Keratinocyte (primary cell): ENCODE data around the gene AQP7. TPM values are rescaled to one million over a fixed set of nuclear protein-coding genes. Genes with fewer than 3 reads are reported as not detected.
"Not testable (repeated sequence)": the region's sequence is repeated elsewhere in the genome, so short reads cannot be mapped to it uniquely, and the experiment has no call there.

ENCODE experiments used
- DNase-seq: peaks from one replicate; pipeline ENCODE4 v3.0.0-alpha.2; 2011; ENCODE audit warnings: low read depth, missing footprints, low spot score
- FAIRE-seq: peaks from 2 replicates; lab custom pipeline; 2011; peaks lifted over from hg19 to GRCh38; lab: Jason Lieb, UNC
- H2AFZ ChIP-seq: 2 replicates; pipeline ENCODE4 v1.6.0; 2012; ENCODE audit warnings: low read length, control low read depth, inconsistent platforms; ENCODE audit not compliant: control insufficient read depth
- H3K27ac ChIP-seq: 2 replicates; pipeline ENCODE4 v1.5.1; 2011; ENCODE audit warnings: low read length; ENCODE audit not compliant: control insufficient read depth, insufficient read depth
- H3K27me3 ChIP-seq: 3 replicates; pipeline ENCODE4 v1.6.0; 2011; ENCODE audit warnings: low read length; ENCODE audit not compliant: control insufficient read depth, insufficient read depth; ENCODE audit errors: extremely low read depth
- H3K36me3 ChIP-seq, 2 experiments: 2 replicates in 1 of 2; 3 replicates in 1 of 2; pipeline ENCODE4 v1.5.1; 2011; ENCODE audit warnings: low read length in 2 of 2, mild to moderate bottlenecking in 1 of 2; ENCODE audit not compliant: control insufficient read depth in 2 of 2, insufficient read depth in 2 of 2; ENCODE audit errors: extremely low read depth in 1 of 2
- H3K4me1 ChIP-seq: 3 replicates; pipeline ENCODE4 v1.5.1; 2011; ENCODE audit warnings: low read length; ENCODE audit not compliant: control insufficient read depth, insufficient read depth; ENCODE audit errors: extremely low read depth
- H3K4me2 ChIP-seq: 3 replicates; pipeline ENCODE4 v1.6.0; 2011; ENCODE audit warnings: low read depth, low read length; ENCODE audit not compliant: control insufficient read depth, insufficient read depth; ENCODE audit errors: extremely low read depth
- H3K4me3 ChIP-seq, 3 experiments: fragments of 200-600 bp in 1 of 3; sonication (generic) in 1 of 3; 2 replicates in 2 of 3; 3 replicates in 1 of 3; pipeline ENCODE4 v1.5.1; 2011 to 2016; ENCODE audit warnings: low read length in 3 of 3, mild to moderate bottlenecking in 3 of 3, control low read depth in 2 of 3, inconsistent platforms in 1 of 3, low read depth in 1 of 3, mixed read lengths in 1 of 3, mixed run types in 1 of 3, moderate library complexity in 1 of 3; ENCODE audit not compliant: control insufficient read depth in 2 of 3, insufficient read depth in 2 of 3; ENCODE audit errors: extremely low read depth in 1 of 3
- H3K79me2 ChIP-seq: 2 replicates; pipeline ENCODE4 v1.6.0; 2012; ENCODE audit warnings: low read length; ENCODE audit not compliant: control insufficient read depth, insufficient read depth
- H3K9ac ChIP-seq: 3 replicates; pipeline ENCODE4 v1.6.0; 2011; ENCODE audit warnings: low read length; ENCODE audit not compliant: control insufficient read depth, insufficient read depth; ENCODE audit errors: extremely low read depth
- H3K9me1 ChIP-seq: 3 replicates; pipeline ENCODE4 v1.6.0; 2011; ENCODE audit warnings: low read length; ENCODE audit not compliant: control insufficient read depth, insufficient read depth; ENCODE audit errors: extremely low read depth
- H3K9me3 ChIP-seq: 2 replicates; pipeline ENCODE4 v1.5.1; 2012; ENCODE audit warnings: low read depth, low read length; ENCODE audit not compliant: control insufficient read depth
- H4K20me1 ChIP-seq: 3 replicates; pipeline ENCODE4 v1.6.0; 2011; ENCODE audit warnings: low read length; ENCODE audit not compliant: control insufficient read depth, insufficient read depth; ENCODE audit errors: extremely low read depth
- CTCF ChIP-seq, 3 experiments: IDR thresholded peaks in 1 of 3; conservative IDR thresholded peaks in 1 of 3; optimal IDR thresholded peaks in 1 of 3; 2 replicates in 2 of 3; 3 replicates in 1 of 3; pipeline versions ENCODE3 to v1.5.1; 2011; ENCODE audit warnings: low read length in 3 of 3, mild to moderate bottlenecking in 3 of 3, moderate library complexity in 2 of 3, control low read depth in 1 of 3, inconsistent platforms in 1 of 3; ENCODE audit not compliant: insufficient read depth in 2 of 3; ENCODE audit errors: extremely low read depth in 1 of 3
- EZH2 ChIP-seq: IDR thresholded peaks from one replicate; pipeline ENCODE4 v1.6.1; 2012; ENCODE audit warnings: inconsistent platforms, mild to moderate bottlenecking, low read length, moderate library complexity
- dilution Hi-C: fragments of 300-500 bp; cut with MboI; formaldehyde crosslinking; loops from one replicate; pipeline ENCODE4 v1.7.0; 2020; ENCODE audit warnings: low sequenced_read_pairs; ENCODE audit not compliant: extremely low pct_ligation_motif_present
- polyA plus RNA-seq, 5 experiments: library from polyadenylated mRNA; depleted of rRNA in 3 of 5; stranded (reverse) in 3 of 5; stranded (forward) in 1 of 5; unstranded in 1 of 5; fragments of >200 nt; gene quantifications; 1 replicate in 1 of 5; 2 replicates in 3 of 5; 3 replicates in 1 of 5; pipeline versions ENCODE4 v1.2.1 to v1.2.3, GENCODE V29; 2011 to 2012; ENCODE audit warnings: missing spikeins in 2 of 5, low read depth in 1 of 5, low replicate concordance in 1 of 5

Gene AQP7
- polyA plus RNA-seq, 1 donor (not counting 4 experiments of a cell fraction or from before 2014, with no cell fraction given) = not detected

GRCh38 chr9:33426843-33427293 is 24.5 kb upstream of the AQP7 start:
- H3K9ac ChIP-seq = no peak overlapping the region
- peak; percentile 94 for FAIRE-seq

GRCh38 chr9:33425128-33425533 is 22.8 kb upstream of the AQP7 start:
- Histone ChIP-seq H3K27ac (no peak overlapping the region), H3K4me2 (no peak overlapping the region), H3K36me3 (no peaks in the 10 kb centered on the region), H3K9me1 (no peaks in the 10 kb centered on the region), H2AFZ (no peak overlapping the region), H3K4me3 (no peak overlapping the region), H3K9ac (no peak overlapping the region), H3K27me3 (no peaks in the 10 kb centered on the region), H3K4me1 (peaks cover 13% of the 10 kb centered on the region), H3K79me2 (no peaks in the 10 kb centered on the region), H3K9me3 (no peaks in the 10 kb centered on the region), H4K20me1 (no peaks in the 10 kb centered on the region)
- DNase-seq = no peak
- TF ChIP-seq CTCF (optimal IDR thresholded peaks at IDR 0.05 in 1 of 3, IDR thresholded peaks at IDR 0.05 in 1 of 3, conservative IDR thresholded peaks at IDR 0.05 in 1 of 3; ENCODE audit: extremely low read depth in 1 of 3, insufficient read depth in 2 of 3, low read length in 3 of 3) = no peak
- no peak for TF ChIP-seq EZH2
- FAIRE-seq = no peak
- dilution Hi-C loops = no loop called here

More at GRCh38 chr9:33426843-33427293, 24.5 kb upstream of the AQP7 start:
- no peaks in the 10 kb centered on the region for H3K79me2 ChIP-seq
- H3K36me3 ChIP-seq = no peaks in the 10 kb centered on the region
- H2AFZ ChIP-seq = peak overlapping the region; percentile 32
- dilution Hi-C loops = no loop called here
- no peak overlapping the region for H3K4me2 ChIP-seq
- no peak overlapping the region for H3K4me3 ChIP-seq
- no peaks in the 10 kb centered on the region for H4K20me1 ChIP-seq
- no peak for DNase-seq
- no peak overlapping the region for H3K27ac ChIP-seq
- TF ChIP-seq EZH2 (no peak), CTCF (optimal IDR thresholded peaks at IDR 0.05 in 1 of 3, IDR thresholded peaks at IDR 0.05 in 1 of 3, conservative IDR thresholded peaks at IDR 0.05 in 1 of 3; ENCODE audit: extremely low read depth in 1 of 3, insufficient read depth in 2 of 3, low read length in 3 of 3) (peak in 1 of 3 experiments; percentile 35)
- H3K9me3 ChIP-seq = no peaks in the 10 kb centered on the region
- no peaks in the 10 kb centered on the region for H3K9me1 ChIP-seq
- H3K27me3 ChIP-seq = no peaks in the 10 kb centered on the region
- peaks cover 26% of the 10 kb centered on the region for H3K4me1 ChIP-seq

- H3K4me2 ChIP-seq = not testable (repeated sequence)
Observed at GRCh38 chr9:33424492-33424891, 22.1 kb upstream of the AQP7 start.

GRCh38 chr9:33424043-33424442 is 21.7 kb upstream of the AQP7 start:
- H3K4me3 ChIP-seq, H3K9me3 ChIP-seq, H3K79me2 ChIP-seq, H4K20me1 ChIP-seq, H3K9me1 ChIP-seq, FAIRE-seq, H3K36me3 ChIP-seq, H3K27me3 ChIP-seq, DNase-seq, H3K27ac ChIP-seq, H2AFZ ChIP-seq, H3K4me2 ChIP-seq, H3K9ac ChIP-seq, dilution Hi-C loops: not testable (repeated sequence)
- H3K4me1 ChIP-seq = peaks cover 13% of the 10 kb centered on the region

More at GRCh38 chr9:33424492-33424891, 22.1 kb upstream of the AQP7 start:
- H3K9me3 ChIP-seq, H2AFZ ChIP-seq, H4K20me1 ChIP-seq, H3K27me3 ChIP-seq, H3K4me3 ChIP-seq, dilution Hi-C loops, DNase-seq, H3K27ac ChIP-seq, H3K9ac ChIP-seq, H3K9me1 ChIP-seq, H3K36me3 ChIP-seq, FAIRE-seq, H3K79me2 ChIP-seq: not testable (repeated sequence)
- peaks cover 13% of the 10 kb centered on the region for H3K4me1 ChIP-seq
